Endometrium (tissue), 2 donors: ENCODE results near the gene DHRS11.

Source experiments
- FAIRE-seq: peaks from 2 replicates; lab custom pipeline; 2012; peaks lifted over from hg19 to GRCh38; lab: Jason Lieb, UNC
- donor health status: control.
- donor health status: control.

DHRS11 gene

GRCh38 chr17:36614081-36614480, 22.4 kb downstream of the DHRS11 start:
- FAIRE-seq: no peak

GRCh38 chr17:36614933-36615332, 23.3 kb downstream of the DHRS11 start:
- no peak for FAIRE-seq

- FAIRE-seq: no peak
Measured at GRCh38 chr17:36616061-36617029, 24.7 kb downstream of the DHRS11 start.

GRCh38 chr17:36617773-36618172, 26.1 kb downstream of the DHRS11 start:
- FAIRE-seq: no peak

GRCh38 chr17:36623281-36623680, 31.6 kb downstream of the DHRS11 start:
- no peak for FAIRE-seq

GRCh38 chr17:36625188-36625587, 33.5 kb downstream of the DHRS11 start:
- no peak for FAIRE-seq

GRCh38 chr17:36627101-36627500, 35.4 kb downstream of the DHRS11 start:
- FAIRE-seq: no peak

GRCh38 chr17:36628576-36628975, 36.9 kb downstream of the DHRS11 start:
- no peak for FAIRE-seq

- FAIRE-seq: no peak
Measured at GRCh38 chr17:36629252-36629847, 37.7 kb downstream of the DHRS11 start.

GRCh38 chr17:36629970-36630502, 38.4 kb downstream of the DHRS11 start:
- FAIRE-seq: no peak

- FAIRE-seq: no peak
Measured at GRCh38 chr17:36631022-36631421, 39.3 kb downstream of the DHRS11 start.

- no peak for FAIRE-seq
Measured at GRCh38 chr17:36632916-36633771, 41.5 kb downstream of the DHRS11 start.

GRCh38 chr17:36640346-36640745, 48.7 kb downstream of the DHRS11 start:
- no peak for FAIRE-seq

GRCh38 chr17:36640836-36641235, 49.2 kb downstream of the DHRS11 start:
- no peak for FAIRE-seq

- no peak for FAIRE-seq
Measured at GRCh38 chr17:36641331-36641876, 49.7 kb downstream of the DHRS11 start.

- no peak for FAIRE-seq
Measured at GRCh38 chr17:36641877-36642845, 50.5 kb downstream of the DHRS11 start.

- no peak for FAIRE-seq
Measured at GRCh38 chr17:36643086-36643685, 51.5 kb downstream of the DHRS11 start.

GRCh38 chr17:36645422-36645821, 53.7 kb downstream of the DHRS11 start:
- no peak for FAIRE-seq

GRCh38 chr17:36647636-36648035, 56.0 kb downstream of the DHRS11 start:
- FAIRE-seq: no peak

GRCh38 chr17:36650096-36650775, 58.6 kb downstream of the DHRS11 start:
- FAIRE-seq: no peak
